Natural killer cell (primary cell): ENCODE results near the gene DYNC1LI2. TPM values are rescaled to one million over a fixed set of nuclear protein-coding genes. Genes with fewer than 3 reads are reported as not detected.

Experiments
- ATAC-seq, 3 donors: fragments of 150-1000 bp in 2 of 3; fragments of 200-7000 bp in 1 of 3; cut with Tn5 transposase; 1 replicate in 1 of 3; 2 replicates in 2 of 3; pipeline ENCODE4 v1.10.0; 2021; ENCODE audit warnings: mild to moderate bottlenecking in 2 of 3, moderate library complexity in 2 of 3
- DNase-seq, 2 donors: peaks; one replicate each; pipeline versions ENCODE4 v3.0.0 to v3.0.0-alpha.2; 2013 to 2021; ENCODE audit warnings: mixed read lengths in 1 of 2
- H3K27ac ChIP-seq: one replicate; pipeline ENCODE4 v1.5.1; 2013; ENCODE audit warnings: mild to moderate bottlenecking, low read length
- H3K27me3 ChIP-seq: one replicate; pipeline ENCODE4 v1.6.1; 2013; ENCODE audit warnings: low read length; ENCODE audit not compliant: control insufficient read depth, insufficient read depth
- H3K36me3 ChIP-seq: one replicate; pipeline ENCODE4 v1.6.1; 2013; ENCODE audit warnings: low read length; ENCODE audit not compliant: control insufficient read depth, insufficient read depth
- H3K4me1 ChIP-seq: one replicate; pipeline ENCODE4 v1.6.1; 2013; ENCODE audit warnings: low read length; ENCODE audit not compliant: control insufficient read depth, insufficient read depth
- H3K4me3 ChIP-seq: one replicate; pipeline ENCODE4 v1.5.1; 2013; ENCODE audit warnings: low read length
- H3K9me3 ChIP-seq: one replicate; pipeline ENCODE4 v1.6.1; 2013; ENCODE audit warnings: low read length; ENCODE audit not compliant: control insufficient read depth, insufficient read depth
- H3K27ac Mint-ChIP-seq, 2 donors: one replicate each; pipeline ENCODE4 v1.8.0; 2022; ENCODE audit warnings: mild to moderate bottlenecking in 2 of 2, mixed read lengths in 2 of 2, moderate library complexity in 1 of 2
- H3K27me3 Mint-ChIP-seq, 2 donors: one replicate each; pipeline ENCODE4 v1.8.0; 2022; ENCODE audit warnings: low read depth in 2 of 2, mixed read lengths in 2 of 2
- H3K36me3 Mint-ChIP-seq: one replicate; pipeline ENCODE4 v1.8.0; 2022; ENCODE audit warnings: mixed read lengths
- H3K4me1 Mint-ChIP-seq, 2 donors: one replicate each; pipeline ENCODE4 v1.8.0; 2022; ENCODE audit warnings: mixed read lengths in 2 of 2
- H3K4me3 Mint-ChIP-seq: one replicate; pipeline ENCODE4 v1.8.0; 2022; ENCODE audit warnings: mild to moderate bottlenecking, moderate library complexity, mixed read lengths
- H3K9me3 Mint-ChIP-seq, 2 donors: one replicate each; pipeline ENCODE4 v1.8.0; 2022; ENCODE audit warnings: mixed read lengths in 2 of 2
- CTCF ChIP-seq: fragments of 200-600 bp; IDR thresholded peaks from one replicate; pipeline ENCODE4 v1.8.0; 2022; ENCODE audit warnings: antibody characterized with exemption
- WGBS: methylation state at CpG from one replicate; pipeline ENCODE4 v1.1.7; 2013; ENCODE audit warnings: missing lambda C conversion rate; ENCODE audit not compliant: insufficient coverage; 5-methylcytosine and 5-hydroxymethylcytosine counted together
- intact Hi-C: fragments of 100-400 bp; cut with micrococcal nuclease; formaldehyde crosslinking; loops from one replicate; pipeline ENCODE4 v1.14.2; 2022
- total RNA-seq, 4 donors: library from RNA; stranded (reverse); fragments of 120-200 nt in 1 of 4; gene quantifications; one replicate each; pipeline versions ENCODE4 v1.2.3 to v1.2.4, GENCODE V29; 2013 to 2022

DYNC1LI2 gene
- total RNA-seq, 3 donors from 2014 or later (not counting 1 experiment from before 2014, with no cell fraction given): 105 to 115 (median 110) TPM

- Histone ChIP-seq H3K4me3 (no peak overlapping the region), H3K27ac (no peak overlapping the region), H3K27me3 (no peaks in the 10 kb centered on the region), H3K36me3 (peaks cover 8% of the 10 kb centered on the region), H3K4me1 (peaks cover 19% of the 10 kb centered on the region), H3K9me3 (no peaks in the 10 kb centered on the region)
- Mint-ChIP-seq H3K36me3 (no peaks in the 10 kb centered on the region), H3K4me1 (peaks cover 32% of the 10 kb centered on the region in 2 donors), H3K27ac (peak overlapping the region in 1 of 2 donors; percentile 84), H3K27me3 (peaks cover 6 to 11% of the 10 kb centered on the region in 2 donors), H3K4me3 (no peak overlapping the region), H3K9me3 (no peaks in the 10 kb centered on the region)
- no peak for DNase-seq
- WGBS: 94% methylated on average over 2 of the region's 2 CpGs
- intact Hi-C loops: no loop called here
- TF ChIP-seq CTCF: no peak
- ATAC-seq: no peak
Measured at GRCh38 chr16:66752958-66753357, 1.5 kb upstream of the DYNC1LI2 start.

- ATAC-seq (no peak), DNase-seq (no peak)
- peaks cover 6 to 11% of the 10 kb centered on the region in 2 donors for H3K27me3 Mint-ChIP-seq
- no peaks in the 10 kb centered on the region for H3K36me3 Mint-ChIP-seq
- peaks cover 32% of the 10 kb centered on the region in 2 donors for H3K4me1 Mint-ChIP-seq
- TF ChIP-seq CTCF: no peak
- intact Hi-C loops: no loop called here
- peak overlapping the region; percentile 84 to 85 for H3K27ac Mint-ChIP-seq
- Histone ChIP-seq H3K9me3 (no peaks in the 10 kb centered on the region), H3K4me1 (peaks cover 20% of the 10 kb centered on the region), H3K36me3 (peaks cover 8% of the 10 kb centered on the region), H3K4me3 (no peak overlapping the region), H3K27me3 (no peaks in the 10 kb centered on the region), H3K27ac (no peak overlapping the region)
- WGBS: 87% methylated on average over 4 of the region's 6 CpGs
- H3K9me3 Mint-ChIP-seq: no peaks in the 10 kb centered on the region
- peak overlapping the region; percentile 94 for H3K4me3 Mint-ChIP-seq
Measured at GRCh38 chr16:66752379-66752778, 970 bp upstream of the DYNC1LI2 start.

DNA sequence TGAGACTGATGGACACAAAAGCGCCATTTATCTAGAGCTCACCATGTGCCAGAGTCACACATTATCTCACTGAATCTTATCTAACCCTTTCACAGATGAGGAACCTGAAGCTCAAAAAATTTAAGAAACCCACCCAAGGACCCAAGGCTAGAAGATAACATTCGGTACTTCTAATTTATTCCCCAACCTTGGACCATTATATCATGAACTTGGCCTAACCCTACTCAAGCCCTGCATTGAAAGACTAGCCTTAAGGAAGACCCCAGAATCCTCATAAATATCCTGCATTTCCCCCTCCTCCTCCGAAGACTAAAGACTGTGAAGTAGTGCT, 548 bp upstream of the DYNC1LI2 start:
- peak overlapping the region; percentile 27 for H3K4me3 ChIP-seq
- peaks cover 8% of the 10 kb centered on the region for H3K36me3 ChIP-seq
- H3K27me3 ChIP-seq: no peaks in the 10 kb centered on the region
- peak overlapping the region; percentile 39 for H3K27ac ChIP-seq
- 36% methylated on average over 3 of the region's 3 CpGs for WGBS
- H3K9me3 ChIP-seq: no peaks in the 10 kb centered on the region
- Mint-ChIP-seq H3K36me3 (no peaks in the 10 kb centered on the region), H3K9me3 (no peaks in the 10 kb centered on the region), H3K27me3 (peaks cover 6 to 11% of the 10 kb centered on the region in 2 donors), H3K27ac (peak overlapping the region; percentile 84 to 85), H3K4me1 (peaks cover 35 to 36% of the 10 kb centered on the region in 2 donors), H3K4me3 (peak overlapping the region; percentile 94)
- intact Hi-C loops: no loop called here
- H3K4me1 ChIP-seq: peaks cover 25% of the 10 kb centered on the region
- peak; percentile 39 for TF ChIP-seq CTCF
- no peak for DNase-seq
- ATAC-seq: no peak

- H3K36me3 Mint-ChIP-seq: no peaks in the 10 kb centered on the region
- peaks cover 31% of the 10 kb centered on the region for H3K4me1 ChIP-seq
- H3K4me3 ChIP-seq: peak overlapping the region; percentile 72
- H3K9me3 Mint-ChIP-seq: no peaks in the 10 kb centered on the region
- ATAC-seq: peak in 1 of 3 donors; percentile 2
- no peak for TF ChIP-seq CTCF
- no peak for DNase-seq
- H3K27me3 ChIP-seq: no peaks in the 10 kb centered on the region
- peak overlapping the region; percentile 84 to 85 for H3K27ac Mint-ChIP-seq
- H3K27me3 Mint-ChIP-seq: peaks cover 6 to 11% of the 10 kb centered on the region in 2 donors
- peaks cover 45 to 46% of the 10 kb centered on the region in 2 donors for H3K4me1 Mint-ChIP-seq
- WGBS: under 1% methylated on average over 22 of the region's 22 CpGs
- peak overlapping the region; percentile 33 for H3K27ac ChIP-seq
- H3K9me3 ChIP-seq: no peaks in the 10 kb centered on the region
- intact Hi-C loops: no loop called here
- H3K4me3 Mint-ChIP-seq: peak overlapping the region; percentile 94
- H3K36me3 ChIP-seq: peaks cover 10% of the 10 kb centered on the region
Measured at GRCh38 chr16:66751053-66751302, 431 bp downstream of the DYNC1LI2 start.
